PC-3 (cell line): ENCODE results near the gene STX11. TPM values are rescaled to one million over a fixed set of nuclear protein-coding genes. Genes with fewer than 3 reads are reported as not detected.
"Not testable (repeated sequence)": the region's sequence is repeated elsewhere in the genome, so short reads cannot be mapped to it uniquely, and the experiment has no call there.

Experiments used
- ATAC-seq: fragments of 200-7000 bp; cut with Tn5 transposase; 2 replicates; pipeline ENCODE4 v1.9.1; 2020; ENCODE audit warnings: mild to moderate bottlenecking, moderate library complexity
- BruUV-seq: library from RNA; stranded (reverse); fragments of 400-500 nt; replicated peaks from 2 replicates; lab custom pipeline; 2021; lab: Mats Ljungman, UMichigan
- CTCF ChIA-PET: fragments of 300-600 bp; sonication (Branson Sonifier 250); formaldehyde crosslinking; loops from one replicate; lab custom pipeline; 2022; ENCODE audit warnings: antibody characterized with exemption; lab: Charles Lee
- POLR2A ChIA-PET: fragments of 300-600 bp; sonication (Branson Sonifier 250); formaldehyde crosslinking; loops from one replicate; lab custom pipeline; 2022; ENCODE audit warnings: antibody characterized with exemption; ENCODE audit not compliant: unreplicated experiment; lab: Charles Lee
- DNase-seq: peaks from one replicate; pipeline ENCODE4 v3.0.0-alpha.2; 2015
- H2AFZ ChIP-seq: fragments of 300-600 bp; sonication (generic); 2 replicates; pipeline ENCODE4 v1.6.0; 2016; ENCODE audit warnings: antibody characterized with exemption, low read length
- H3F3A ChIP-seq: fragments of 300-600 bp; sonication (generic); one replicate; pipeline ENCODE4 v1.6.0; 2017; ENCODE audit warnings: antibody characterized with exemption, low read length, control low read depth, mild to moderate bottlenecking; ENCODE audit not compliant: unreplicated experiment
- H3K27ac ChIP-seq: fragments of 300-600 bp; sonication (generic); 2 replicates; pipeline ENCODE4 v1.5.1; 2016; ENCODE audit warnings: mild to moderate bottlenecking, low read length
- H3K27me3 ChIP-seq: fragments of 300-600 bp; sonication (generic); 2 replicates; pipeline ENCODE4 v1.6.1; 2016; ENCODE audit warnings: low read length, mixed read lengths
- H3K36me3 ChIP-seq: fragments of 300-600 bp; sonication (generic); 2 replicates; pipeline ENCODE4 v1.6.1; 2016; ENCODE audit warnings: low read depth, mixed run types, low read length, mixed read lengths
- H3K4me1 ChIP-seq: fragments of 300-600 bp; sonication (generic); 2 replicates; pipeline ENCODE4 v1.5.1; 2016; ENCODE audit warnings: low read length; ENCODE audit not compliant: insufficient read depth
- H3K4me2 ChIP-seq: fragments of 300-600 bp; sonication (generic); 2 replicates; pipeline ENCODE4 v1.6.0; 2016; ENCODE audit warnings: low read length
- H3K4me3 ChIP-seq: fragments of 300-600 bp; sonication (generic); 2 replicates; pipeline ENCODE4 v1.5.1; 2016; ENCODE audit warnings: mild to moderate bottlenecking, low read length, mixed read lengths
- H3K79me2 ChIP-seq: fragments of 300-600 bp; sonication (generic); 2 replicates; pipeline ENCODE4 v1.6.1; 2017; ENCODE audit warnings: low read length, mixed read lengths
- H3K9ac ChIP-seq: fragments of 300-600 bp; sonication (generic); 2 replicates; pipeline ENCODE4 v1.6.0; 2016; ENCODE audit warnings: mild to moderate bottlenecking, low read length
- H3K9me2 ChIP-seq: fragments of 300-600 bp; sonication (generic); replicated peaks from 2 replicates; pipeline ENCODE4 v1.6.1; 2016; ENCODE audit warnings: mixed run types, low read length, mixed read lengths
- H3K9me3 ChIP-seq: fragments of 300-600 bp; sonication (generic); 2 replicates; pipeline ENCODE4 v1.6.1; 2016; ENCODE audit warnings: low read length, mixed read lengths
- H4K20me1 ChIP-seq: fragments of 300-600 bp; sonication (generic); 2 replicates; pipeline ENCODE4 v1.6.1; 2016; ENCODE audit warnings: low read length, mixed read lengths
- EZH2 ChIP-seq: fragments of 300-600 bp; sonication (generic); IDR thresholded peaks from one replicate; pipeline ENCODE4 v1.6.1; 2017; ENCODE audit warnings: antibody characterized with exemption, mild to moderate bottlenecking, low read length; ENCODE audit not compliant: unreplicated experiment
- EZH2phosphoT487 ChIP-seq: fragments of 300-600 bp; sonication (generic); IDR thresholded peaks from 2 replicates; pipeline ENCODE4 v1.6.1; 2018; ENCODE audit warnings: mild to moderate bottlenecking, antibody characterized with exemption, low read length, borderline replicate concordance
- intact Hi-C: fragments of 100-400 bp; cut with micrococcal nuclease; formaldehyde crosslinking; loops from 2 replicates; pipeline ENCODE4 v1.9.0; 2023
- total RNA-seq: library from RNA; depleted of rRNA; stranded (reverse); fragments of >200 nt; gene quantifications from 2 replicates; pipeline ENCODE4 v1.2.3, GENCODE V29; 2014
- TF ChIP-seq, protein P1 (sequence below): fragments of 300-600 bp; sonication (generic); conservative IDR thresholded peaks from 2 replicates; pipeline ENCODE4 v1.5.1; 2017; ENCODE audit warnings: antibody characterized with exemption, low read depth, mild to moderate bottlenecking, low read length

The STX11 gene
- total RNA-seq, 1 experiment from 2014 or later, result 1.5 TPM

DNA sequence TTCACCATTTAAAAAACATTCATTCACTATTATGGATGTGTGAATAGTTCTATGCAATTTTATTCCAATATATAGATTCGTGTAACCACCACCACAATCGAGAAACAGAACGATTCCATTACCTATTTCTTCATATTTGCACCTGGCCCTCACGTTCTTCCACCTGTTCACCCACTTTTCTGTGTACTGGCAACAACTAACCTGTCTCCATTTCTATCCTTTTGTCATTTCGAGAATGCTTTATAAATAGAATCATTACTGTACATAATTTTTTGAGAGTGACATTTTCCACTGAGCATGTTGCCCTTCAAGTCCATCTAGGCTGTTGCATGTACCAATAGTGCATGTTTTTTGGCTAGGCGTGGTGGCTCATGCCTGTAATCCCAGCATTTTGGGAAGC, 23.2 kb upstream of the STX11 start:
- Histone ChIP-seq H2AFZ (no peak overlapping the region), H3K4me3 (no peak overlapping the region), H3K36me3 (no peaks in the 10 kb centered on the region), H3K79me2 (no peaks in the 10 kb centered on the region), H3K27me3 (no peaks in the 10 kb centered on the region), H4K20me1 (no peaks in the 10 kb centered on the region), H3K4me1 (peaks cover 6% of the 10 kb centered on the region), H3F3A (no peaks in the 10 kb centered on the region), H3K9me2 (no peaks in the 10 kb centered on the region), H3K9me3 (no peaks in the 10 kb centered on the region), H3K27ac (no peak overlapping the region), H3K9ac (no peak overlapping the region), H3K4me2 (no peak overlapping the region)
- intact Hi-C loops, result no loop called here
- DNase-seq, result no peak
- TF ChIP-seq, protein P1, sequence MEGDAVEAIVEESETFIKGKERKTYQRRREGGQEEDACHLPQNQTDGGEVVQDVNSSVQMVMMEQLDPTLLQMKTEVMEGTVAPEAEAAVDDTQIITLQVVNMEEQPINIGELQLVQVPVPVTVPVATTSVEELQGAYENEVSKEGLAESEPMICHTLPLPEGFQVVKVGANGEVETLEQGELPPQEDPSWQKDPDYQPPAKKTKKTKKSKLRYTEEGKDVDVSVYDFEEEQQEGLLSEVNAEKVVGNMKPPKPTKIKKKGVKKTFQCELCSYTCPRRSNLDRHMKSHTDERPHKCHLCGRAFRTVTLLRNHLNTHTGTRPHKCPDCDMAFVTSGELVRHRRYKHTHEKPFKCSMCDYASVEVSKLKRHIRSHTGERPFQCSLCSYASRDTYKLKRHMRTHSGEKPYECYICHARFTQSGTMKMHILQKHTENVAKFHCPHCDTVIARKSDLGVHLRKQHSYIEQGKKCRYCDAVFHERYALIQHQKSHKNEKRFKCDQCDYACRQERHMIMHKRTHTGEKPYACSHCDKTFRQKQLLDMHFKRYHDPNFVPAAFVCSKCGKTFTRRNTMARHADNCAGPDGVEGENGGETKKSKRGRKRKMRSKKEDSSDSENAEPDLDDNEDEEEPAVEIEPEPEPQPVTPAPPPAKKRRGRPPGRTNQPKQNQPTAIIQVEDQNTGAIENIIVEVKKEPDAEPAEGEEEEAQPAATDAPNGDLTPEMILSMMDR, result no peak
- no peak for TF ChIP-seq EZH2
- no peak for TF ChIP-seq EZH2phosphoT487
- CTCF ChIA-PET, result no interaction called here
- no TSS peak for BruUV-seq
- POLR2A ChIA-PET, result no interaction called here
- no peak for ATAC-seq

DNA sequence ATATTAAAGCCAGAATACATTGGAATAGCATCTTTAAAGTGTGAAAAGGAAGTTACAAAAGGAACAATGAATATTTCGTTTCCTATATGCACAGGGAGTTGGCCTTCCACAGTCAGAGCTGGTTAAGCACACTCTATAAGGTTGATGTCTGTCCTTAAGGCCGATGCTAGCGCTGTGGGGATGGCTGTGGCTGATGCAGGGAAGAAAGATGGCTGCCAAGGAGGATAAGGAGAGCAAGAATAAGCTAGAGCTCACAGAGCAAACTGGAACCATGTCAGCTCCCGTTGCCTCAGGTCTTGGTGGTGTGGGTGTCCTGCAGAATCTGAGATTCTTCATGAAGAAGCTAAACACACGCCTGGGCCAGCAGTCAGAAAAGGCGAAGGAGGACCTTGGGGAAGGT, 20.8 kb upstream of the STX11 start:
- H2AFZ ChIP-seq, result no peak overlapping the region
- no peaks in the 10 kb centered on the region for H4K20me1 ChIP-seq
- ChIA-PET POLR2A (no interaction called here), CTCF (no interaction called here)
- peaks cover 6% of the 10 kb centered on the region for H3K4me1 ChIP-seq
- no peaks in the 10 kb centered on the region for H3K9me3 ChIP-seq
- no peaks in the 10 kb centered on the region for H3K27me3 ChIP-seq
- H3K9me2 ChIP-seq, result no peaks in the 10 kb centered on the region
- no TSS peak for BruUV-seq
- no peaks in the 10 kb centered on the region for H3K36me3 ChIP-seq
- no peak overlapping the region for H3K4me2 ChIP-seq
- no peaks in the 10 kb centered on the region for H3F3A ChIP-seq
- no peaks in the 10 kb centered on the region for H3K79me2 ChIP-seq
- ATAC-seq, result no peak
- no peak overlapping the region for H3K4me3 ChIP-seq
- H3K27ac ChIP-seq, result no peak overlapping the region
- TF ChIP-seq EZH2phosphoT487 (no peak), EZH2 (no peak)
- TF ChIP-seq, protein P1, result no peak
- no peak for DNase-seq
- intact Hi-C loops, result no loop called here
- H3K9ac ChIP-seq, result no peak overlapping the region

GRCh38 chr6:144131248-144131709, 19.0 kb upstream of the STX11 start:
- Histone ChIP-seq H3K4me2 (peak overlapping the region; percentile 67), H3K4me1 (peaks cover 6% of the 10 kb centered on the region), H3K9me2 (no peaks in the 10 kb centered on the region), H2AFZ (no peak overlapping the region), H3K36me3 (no peaks in the 10 kb centered on the region), H3K9me3 (no peaks in the 10 kb centered on the region), H3K4me3 (peak overlapping the region; percentile 4; the same call in 1 of the 2 replicates), H3F3A (no peaks in the 10 kb centered on the region), H3K9ac (no peak overlapping the region), H3K27me3 (no peaks in the 10 kb centered on the region), H4K20me1 (no peaks in the 10 kb centered on the region), H3K27ac (peak overlapping the region; percentile 57), H3K79me2 (no peaks in the 10 kb centered on the region)
- BruUV-seq, result no TSS peak
- ATAC-seq (peak; percentile 95), DNase-seq (peak; percentile 93)
- TF ChIP-seq EZH2 (no peak), EZH2phosphoT487 (no peak)
- TF ChIP-seq, protein P1, result no peak
- intact Hi-C loops, result loop anchor here (1.0 to 2.0 kb wide), 2 partner anchors 20 to 133 kb away; partner anchors contain the start of gene STX11
- POLR2A ChIA-PET, result no interaction called here
- CTCF ChIA-PET, result no interaction called here

- H3K36me3 ChIP-seq, H3K27me3 ChIP-seq, H3K4me3 ChIP-seq, H3K27ac ChIP-seq, H3K9ac ChIP-seq, DNase-seq, CTCF ChIA-PET, H3K79me2 ChIP-seq, H3K4me2 ChIP-seq, H3K4me1 ChIP-seq, H3K9me3 ChIP-seq, intact Hi-C loops, H4K20me1 ChIP-seq, POLR2A ChIA-PET, H3F3A ChIP-seq, ATAC-seq, H3K9me2 ChIP-seq, H2AFZ ChIP-seq, BruUV-seq: not testable (repeated sequence)
Observed at GRCh38 chr6:144132167-144132690, 18.1 kb upstream of the STX11 start.
